Measurements from ENCODE around the gene UBE2H.

GRCh38 chr7:129923709-129924108 is 29.1 kb downstream of the UBE2H start:
- TF ChIP-seq YY1 (IDR thresholded peaks at IDR 0.05; ENCODE audit: low read depth) (no peak), RAD21 (IDR thresholded peaks at IDR 0.05; ENCODE audit: low read length) (no peak), REST (IDR thresholded peaks at IDR 0.05; ENCODE audit: low read depth, low read length) (no peak), RFX5 (IDR thresholded peaks at IDR 0.05; ENCODE audit: low read length) (no peak), CTCF (IDR thresholded peaks at IDR 0.05) (peak; percentile 16; the same call in 1 of the 2 replicates), SMC3 (IDR thresholded peaks at IDR 0.05; ENCODE audit: low read depth, low read length) (no peak), EP300 (IDR thresholded peaks at IDR 0.05; ENCODE audit: borderline replicate concordance in 1 of 2, low read depth in 1 of 2, low read length in 1 of 2) (peak in 1 of 2 experiments; percentile 59; a peak in 1 of 4 replicates), IRF3 (IDR thresholded peaks at IDR 0.05; ENCODE audit: low read depth, low read length) (no peak), JUND (IDR thresholded peaks at IDR 0.05) (peak; percentile 78), TCF12 (IDR thresholded peaks at IDR 0.05) (peak; percentile 80), ELF1 (IDR thresholded peaks at IDR 0.05) (no peak), ZBTB33 (IDR thresholded peaks at IDR 0.05; ENCODE audit: borderline replicate concordance, low read depth) (no peak)

Data from SK-N-SH (cell line).